K562 (cell line): ENCODE results near the gene C2orf76. TPM values are rescaled to one million over a fixed set of nuclear protein-coding genes. Genes with fewer than 3 reads are reported as not detected.
A peak's percentile ranks its signal among the peaks of the same experiment; 100 is the strongest.

ENCODE experiments used
- ATAC-seq: fragments of 200-7000 bp; cut with Tn5 transposase; 3 replicates; pipeline ENCODE4 v1.9.1; 2020; ENCODE audit warnings: moderate library complexity
- BruUV-seq: library from RNA; stranded (reverse); fragments of 400-500 nt; replicated peaks from 2 replicates; lab custom pipeline; 2021; lab: Mats Ljungman, UMichigan
- CTCF ChIA-PET: fragments of 300-600 bp; formaldehyde crosslinking; extraction: SDS; loops from one replicate; lab custom pipeline; 2021; ENCODE audit warnings: low intra/inter-chr PET ratio; lab: Yijun Ruan, JAX
- POLR2A ChIA-PET: fragments of 300-600, 350-650 bp; sonication (Branson Sonifier 250); formaldehyde crosslinking; extraction: SDS; loops from one replicate; lab custom pipeline; 2021; ENCODE audit warnings: antibody characterized with exemption, inconsistent platforms; lab: Yijun Ruan, JAX
- DNase-seq, 4 experiments: peaks; one replicate each; pipeline versions ENCODE4 v3.0.0 to v3.0.0-alpha.2; 2011 to 2018; ENCODE audit warnings: low spot score in 3 of 4, mixed read lengths in 3 of 4; ENCODE audit errors: extremely low read depth in 1 of 4
- FAIRE-seq: peaks from 2 replicates; lab custom pipeline; 2011; peaks lifted over from hg19 to GRCh38; lab: Jason Lieb, UNC
- H2AFZ ChIP-seq: 2 replicates; pipeline ENCODE4 v1.6.0; 2011; ENCODE audit warnings: low read depth, low read length, control low read depth, inconsistent platforms
- H3K27ac ChIP-seq: fragments of 200-600 bp; 3 replicates; pipeline ENCODE4 v1.8.0; 2011; ENCODE audit warnings: low read depth, mild to moderate bottlenecking, control low read depth, inconsistent platforms, low read length, moderate library complexity, mixed read lengths; ENCODE audit errors: extremely low read depth
- H3K27me3 ChIP-seq, 2 experiments: fragments of 300-600 bp in 1 of 2; 2 replicates in 1 of 2; 3 replicates in 1 of 2; pipeline versions ENCODE4 v1.6.0 to v1.8.0; 2011; ENCODE audit warnings: inconsistent platforms in 2 of 2, low read length in 2 of 2, mild to moderate bottlenecking in 1 of 2, mixed read lengths in 1 of 2, moderate library complexity in 1 of 2; ENCODE audit not compliant: control insufficient read depth in 2 of 2, insufficient read depth in 2 of 2
- H3K36me3 ChIP-seq: fragments of 300-600 bp; 3 replicates; pipeline ENCODE4 v1.8.0; 2011; ENCODE audit warnings: mild to moderate bottlenecking, low read length, inconsistent platforms; ENCODE audit not compliant: control insufficient read depth, insufficient read depth
- H3K4me1 ChIP-seq, 2 experiments: fragments of 200-600 bp in 1 of 2; replicated peaks in 1 of 2; 2 replicates in 1 of 2; 3 replicates in 1 of 2; pipeline versions ENCODE4 v1.5.1 to v1.8.0; 2011; ENCODE audit warnings: inconsistent platforms in 2 of 2, low read length in 2 of 2, mild to moderate bottlenecking in 1 of 2, mixed read lengths in 1 of 2, moderate library complexity in 1 of 2; ENCODE audit not compliant: control insufficient read depth in 2 of 2, insufficient read depth in 2 of 2
- H3K4me2 ChIP-seq: 2 replicates; pipeline ENCODE4 v1.6.1; 2011; ENCODE audit warnings: low read length, control low read depth, inconsistent platforms, mixed read lengths; ENCODE audit not compliant: insufficient read depth
- H3K4me3 ChIP-seq: fragments of 200-600 bp; sonication (generic), shearing (Covaris generic); 2 replicates; pipeline ENCODE4 v1.5.1; 2016; ENCODE audit warnings: control low read depth, inconsistent platforms
- H3K79me2 ChIP-seq: fragments of 200-600 bp; 3 replicates; pipeline ENCODE4 v1.8.0; 2011; ENCODE audit warnings: low read length, inconsistent platforms; ENCODE audit not compliant: control insufficient read depth, insufficient read depth
- H3K9ac ChIP-seq, 2 experiments: 2 replicates each; pipeline versions ENCODE4 v1.6.0 to v1.6.1; 2011; ENCODE audit warnings: low read depth in 2 of 2, low read length in 2 of 2, control low read depth in 1 of 2, inconsistent platforms in 1 of 2, mild to moderate bottlenecking in 1 of 2, mixed read lengths in 1 of 2; ENCODE audit not compliant: insufficient read depth in 1 of 2
- H3K9me1 ChIP-seq: one replicate; pipeline ENCODE4 v1.6.0; 2011; ENCODE audit warnings: inconsistent platforms, mild to moderate bottlenecking, low read length, moderate library complexity; ENCODE audit not compliant: control insufficient read depth, insufficient read depth
- H3K9me3 ChIP-seq: replicated peaks from 2 replicates; pipeline ENCODE4 v1.5.1; 2011; ENCODE audit warnings: low read depth, low read length, inconsistent platforms; ENCODE audit not compliant: control insufficient read depth, insufficient read depth
- H4K20me1 ChIP-seq: replicated peaks from 2 replicates; pipeline ENCODE4 v1.6.1; 2011; ENCODE audit warnings: low read length, inconsistent platforms, mixed read lengths; ENCODE audit not compliant: control insufficient read depth, insufficient read depth
- CBX8 ChIP-seq: fragments of 200-600 bp; sonication (generic); IDR thresholded peaks from 2 replicates; pipeline ENCODE4 v1.6.1; 2012; ENCODE audit warnings: borderline replicate concordance, mixed run types, low read depth, mild to moderate bottlenecking, moderate library complexity, mixed read lengths, low read length, control low read depth, inconsistent platforms; ENCODE audit not compliant: poor library complexity, severe bottlenecking; ENCODE audit errors: extremely low read depth
- CREM ChIP-seq: IDR thresholded peaks from 2 replicates; pipeline ENCODE4 v1.6.1; 2014; ENCODE audit warnings: antibody characterized with exemption, low read depth
- E2F3 ChIP-seq: fragments of 250-450 bp; sonication (Bioruptor Pico); IDR thresholded peaks from 2 replicates; pipeline ENCODE4 v1.4.0; 2020; ENCODE audit warnings: mild to moderate bottlenecking
- HNRNPH1 ChIP-seq: fragments of 200-400 bp; formaldehyde crosslinking; optimal IDR thresholded peaks from 2 replicates; pipeline ENCODE3; 2017; ENCODE audit warnings: low read depth, mild to moderate bottlenecking, low read length, moderate library complexity
- IFI16 ChIP-seq: fragments of 250-450 bp; sonication (Bioruptor Pico); IDR thresholded peaks from 2 replicates; pipeline ENCODE4 v2.1.2; 2022; ENCODE audit warnings: mild to moderate bottlenecking, inconsistent platforms
- JUND ChIP-seq, 2 experiments: IDR thresholded peaks; 2 replicates in 1 of 2; 3 replicates in 1 of 2; pipeline ENCODE4 v1.6.1; 2011; ENCODE audit warnings: borderline replicate concordance in 2 of 2, low read depth in 2 of 2, low read length in 2 of 2, improper control_type of control experiment in 1 of 2, missing biosample characterization in 1 of 2, missing genetic modification characterization in 1 of 2, missing genetic modification reagents in 1 of 2
- MAFG ChIP-seq: fragments of 450-650 bp; conservative IDR thresholded peaks from 2 replicates; pipeline ENCODE4 v1.6.1; 2016; ENCODE audit warnings: missing genetic modification characterization, missing compliant biosample characterization
- POLR3G ChIP-seq: IDR thresholded peaks from 2 replicates; pipeline ENCODE4 v1.6.1; 2011; ENCODE audit not compliant: insufficient read length, insufficient replicate concordance; ENCODE audit errors: extremely low read depth
- SNIP1 ChIP-seq: fragments of 450-650 bp; IDR thresholded peaks from 2 replicates; pipeline ENCODE4 v1.7.1; 2017; ENCODE audit warnings: low read depth, mild to moderate bottlenecking
- TAF15 ChIP-seq: fragments of 200-400 bp; formaldehyde crosslinking; IDR thresholded peaks from 2 replicates; pipeline ENCODE4 v1.6.1; 2017; ENCODE audit warnings: mild to moderate bottlenecking, low read depth, low read length, moderate library complexity
- ZNF121 ChIP-seq: sonication (generic); formaldehyde crosslinking; conservative IDR thresholded peaks from 2 replicates; pipeline ENCODE4 v1.8.0; 2022; ENCODE audit warnings: missing genetic modification reagents
- ZNF785 ChIP-seq: fragments of 250-450 bp; sonication (Bioruptor Pico); IDR thresholded peaks from 2 replicates; pipeline ENCODE4 v1.4.0; 2020; ENCODE audit warnings: mild to moderate bottlenecking
- WGBS: fragments of 100-300 bp; shearing (Covaris generic); methylation state at CpG from one replicate; pipeline ENCODE4 v1.1.6; 2016; ENCODE audit warnings: low coverage, mixed read lengths; ENCODE audit not compliant: insufficient coverage; ENCODE audit errors: missing lambda C conversion rate; 5-methylcytosine and 5-hydroxymethylcytosine counted together
- in situ Hi-C: fragments of 300-500 bp; cut with MboI; formaldehyde crosslinking; loops from 4 replicates; pipeline ENCODE4 v1.15.0; 2018; ENCODE audit warnings: inconsistent platforms, mixed read lengths
- intact Hi-C: fragments of 100-400 bp; cut with micrococcal nuclease; formaldehyde crosslinking; loops from 2 replicates; pipeline ENCODE4 v1.14.2; 2022
- polyA plus RNA-seq, 8 experiments: library from polyadenylated mRNA; depleted of rRNA in 4 of 8; stranded (reverse) in 5 of 8; unstranded in 3 of 8; fragments of >200 nt; fragmentation: Nextera tagmentation in 2 of 8; fragmentation: Illumina TruSeq in 1 of 8; extraction: Ambion mirVana in 2 of 8; extraction: Trizol in 1 of 8; gene quantifications; 2 replicates each; pipeline versions ENCODE4 v1.2.1 to v1.2.3, GENCODE V29; 2011 to 2014; ENCODE audit warnings: inconsistent platforms in 1 of 8, missing spikeins in 1 of 8
- total RNA-seq, 7 experiments: library from RNA; depleted of rRNA in 6 of 7; stranded (reverse); fragments of >200 nt in 6 of 7; fragmentation: Illumina TruSeq in 2 of 7; extraction: Trizol in 2 of 7; gene quantifications; 2 replicates each; pipeline versions ENCODE4 v1.2.1 to v1.2.3, GENCODE V29; 2011 to 2021; ENCODE audit warnings: low replicate concordance in 1 of 7
- TF ChIP-seq, protein P1 (sequence below): fragments of 450-650 bp; IDR thresholded peaks from one replicate; pipeline ENCODE4 v1.6.1; 2018; ENCODE audit warnings: mild to moderate bottlenecking, moderate library complexity; ENCODE audit not compliant: partially characterized antibody
- TF ChIP-seq, protein P2 (sequence below), 2 experiments: fragments of 450-650 bp in 1 of 2; sonication (generic) in 1 of 2; formaldehyde crosslinking; conservative IDR thresholded peaks; 2 replicates each; pipeline versions ENCODE4 v1.4.0 to v1.8.1; 2020 to 2022; ENCODE audit warnings: mild to moderate bottlenecking in 1 of 2, missing genetic modification reagents in 1 of 2

The C2orf76 gene
- total and polyA plus RNA-seq, 9 of the 15 experiments (the other 6 are each of a cell fraction or from before 2014, with no cell fraction given) = 4.8 to 26.2 (median 14.5) TPM

DNA sequence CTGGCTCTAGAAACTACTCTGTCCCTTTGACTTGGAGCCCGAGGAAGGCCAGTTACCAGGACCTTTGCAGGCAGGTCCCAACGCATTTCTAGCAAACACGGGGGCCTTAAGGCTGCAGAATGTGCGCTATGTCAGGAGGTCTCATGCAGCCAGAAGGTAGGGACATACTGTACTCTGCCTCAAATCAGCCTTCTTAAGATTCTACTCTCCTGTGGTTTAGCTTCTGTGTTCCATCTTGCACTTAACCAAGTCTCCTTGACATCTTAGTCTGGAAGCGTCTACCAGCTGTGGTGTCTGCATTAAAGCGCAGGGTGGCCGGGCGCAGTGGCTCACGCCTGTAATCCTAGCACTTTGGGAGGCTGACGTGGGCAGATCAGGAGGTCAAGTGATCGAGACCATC lies 77.5 kb downstream of the C2orf76 start:
- Histone ChIP-seq H3K9ac (no peak overlapping the region), H3K27me3 (peaks cover 21 to 57% of the 10 kb centered on the region in 2 experiments), H3K9me1 (no peaks in the 10 kb centered on the region), H3K4me1 (no peaks in the 10 kb centered on the region; a peak in 1 of 5 replicates), H3K36me3 (no peaks in the 10 kb centered on the region), H3K9me3 (no peaks in the 10 kb centered on the region), H4K20me1 (no peaks in the 10 kb centered on the region), H2AFZ (no peak overlapping the region), H3K79me2 (no peaks in the 10 kb centered on the region), H3K4me2 (no peak overlapping the region), H3K4me3 (no peak overlapping the region), H3K27ac (no peak overlapping the region)
- ATAC-seq (no peak), DNase-seq (no peak), FAIRE-seq (peak; percentile 6)
- intact Hi-C loops (loop anchor here (5.0 kb wide), 1 partner anchor 277 kb away; no protein-coding TSS in a partner anchor), in situ Hi-C loops (loop anchor here (25.0 kb wide), 2 partner anchors 277 to 402 kb away; no protein-coding TSS in a partner anchor)
- no peak for TF ChIP-seq SNIP1
- TF ChIP-seq, protein P1, sequence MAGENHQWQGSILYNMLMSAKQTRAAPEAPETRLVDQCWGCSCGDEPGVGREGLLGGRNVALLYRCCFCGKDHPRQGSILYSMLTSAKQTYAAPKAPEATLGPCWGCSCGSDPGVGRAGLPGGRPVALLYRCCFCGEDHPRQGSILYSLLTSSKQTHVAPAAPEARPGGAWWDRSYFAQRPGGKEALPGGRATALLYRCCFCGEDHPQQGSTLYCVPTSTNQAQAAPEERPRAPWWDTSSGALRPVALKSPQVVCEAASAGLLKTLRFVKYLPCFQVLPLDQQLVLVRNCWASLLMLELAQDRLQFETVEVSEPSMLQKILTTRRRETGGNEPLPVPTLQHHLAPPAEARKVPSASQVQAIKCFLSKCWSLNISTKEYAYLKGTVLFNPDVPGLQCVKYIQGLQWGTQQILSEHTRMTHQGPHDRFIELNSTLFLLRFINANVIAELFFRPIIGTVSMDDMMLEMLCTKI = no peak
- no peak for TF ChIP-seq CBX8
- no peak for TF ChIP-seq JUND (IDR thresholded peaks at IDR 0.05; ENCODE audit: borderline replicate concordance, low read depth, low read length)
- no peak for TF ChIP-seq JUND (tag; IDR thresholded peaks at IDR 0.05; ENCODE audit: borderline replicate concordance, low read depth, low read length)
- TF ChIP-seq MAFG (tag) = no peak
- no peak for TF ChIP-seq CREM
- no peak for TF ChIP-seq TAF15
- TF ChIP-seq HNRNPH1 = no peak
- TF ChIP-seq IFI16 (CRISPR knock-in tag) = no peak
- no peak for TF ChIP-seq E2F3 (CRISPR knock-in tag)
- TF ChIP-seq ZNF785 (CRISPR knock-in tag) = no peak
- TF ChIP-seq ZNF121 (CRISPR knock-in tag) = no peak
- no peak for TF ChIP-seq POLR3G
- TF ChIP-seq, protein P2, sequence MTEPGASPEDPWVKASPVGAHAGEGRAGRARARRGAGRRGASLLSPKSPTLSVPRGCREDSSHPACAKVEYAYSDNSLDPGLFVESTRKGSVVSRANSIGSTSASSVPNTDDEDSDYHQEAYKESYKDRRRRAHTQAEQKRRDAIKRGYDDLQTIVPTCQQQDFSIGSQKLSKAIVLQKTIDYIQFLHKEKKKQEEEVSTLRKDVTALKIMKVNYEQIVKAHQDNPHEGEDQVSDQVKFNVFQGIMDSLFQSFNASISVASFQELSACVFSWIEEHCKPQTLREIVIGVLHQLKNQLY (CRISPR knock-in tag; conservative IDR thresholded peaks at IDR 0.05) = no peak
- BruUV-seq = no TSS peak
- 26% methylated on average over 11 of the region's 11 CpGs for WGBS
- ChIA-PET CTCF (no interaction called here), POLR2A (interaction anchor here (1.9 kb wide), 1 partner anchor 63 kb away, joined by 4 read pairs; no protein-coding TSS in a partner anchor)
